WTC11 (cell line): Measurements from ENCODE around the gene GRID2.

Experiments
- GRHL2 ChIP-seq: fragments of 250-450 bp; sonication (Bioruptor Pico); IDR thresholded peaks from 2 replicates; pipeline ENCODE4 v1.8.0; 2022; ENCODE audit warnings: mild to moderate bottlenecking, moderate library complexity; ENCODE audit not compliant: insufficient replicate concordance, severe bottlenecking
- KAT7 ChIP-seq: sonication (generic); formaldehyde crosslinking; IDR thresholded peaks from 2 replicates; pipeline ENCODE4 v1.8.1; 2023; ENCODE audit warnings: missing genetic modification reagents, mild to moderate bottlenecking, borderline replicate concordance
- TP53 ChIP-seq: sonication (generic); formaldehyde crosslinking; IDR thresholded peaks from 2 replicates; pipeline ENCODE4 v1.8.1; 2023; ENCODE audit warnings: mild to moderate bottlenecking, missing genetic modification reagents
- TF ChIP-seq, protein P1 (sequence below): fragments of 200-600 bp; IDR thresholded peaks from 2 replicates; pipeline ENCODE4 v1.8.0; 2022; ENCODE audit warnings: antibody characterized with exemption

GRCh38 chr4:93157986-93158385 is 854.2 kb downstream of the GRID2 start:
- TF ChIP-seq, protein P1, sequence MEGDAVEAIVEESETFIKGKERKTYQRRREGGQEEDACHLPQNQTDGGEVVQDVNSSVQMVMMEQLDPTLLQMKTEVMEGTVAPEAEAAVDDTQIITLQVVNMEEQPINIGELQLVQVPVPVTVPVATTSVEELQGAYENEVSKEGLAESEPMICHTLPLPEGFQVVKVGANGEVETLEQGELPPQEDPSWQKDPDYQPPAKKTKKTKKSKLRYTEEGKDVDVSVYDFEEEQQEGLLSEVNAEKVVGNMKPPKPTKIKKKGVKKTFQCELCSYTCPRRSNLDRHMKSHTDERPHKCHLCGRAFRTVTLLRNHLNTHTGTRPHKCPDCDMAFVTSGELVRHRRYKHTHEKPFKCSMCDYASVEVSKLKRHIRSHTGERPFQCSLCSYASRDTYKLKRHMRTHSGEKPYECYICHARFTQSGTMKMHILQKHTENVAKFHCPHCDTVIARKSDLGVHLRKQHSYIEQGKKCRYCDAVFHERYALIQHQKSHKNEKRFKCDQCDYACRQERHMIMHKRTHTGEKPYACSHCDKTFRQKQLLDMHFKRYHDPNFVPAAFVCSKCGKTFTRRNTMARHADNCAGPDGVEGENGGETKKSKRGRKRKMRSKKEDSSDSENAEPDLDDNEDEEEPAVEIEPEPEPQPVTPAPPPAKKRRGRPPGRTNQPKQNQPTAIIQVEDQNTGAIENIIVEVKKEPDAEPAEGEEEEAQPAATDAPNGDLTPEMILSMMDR: no peak
- TF ChIP-seq GRHL2 (CRISPR knock-in tag) (no peak), KAT7 (CRISPR knock-in tag) (no peak), TP53 (CRISPR knock-in tag) (no peak)
